ENCODE measurements around the gene BACH2. TPM values are rescaled to one million over a fixed set of nuclear protein-coding genes. Genes with fewer than 3 reads are reported as not detected.

Gene BACH2
- total RNA-seq, 1 donor from 2014 or later: 6.4 TPM

DNA sequence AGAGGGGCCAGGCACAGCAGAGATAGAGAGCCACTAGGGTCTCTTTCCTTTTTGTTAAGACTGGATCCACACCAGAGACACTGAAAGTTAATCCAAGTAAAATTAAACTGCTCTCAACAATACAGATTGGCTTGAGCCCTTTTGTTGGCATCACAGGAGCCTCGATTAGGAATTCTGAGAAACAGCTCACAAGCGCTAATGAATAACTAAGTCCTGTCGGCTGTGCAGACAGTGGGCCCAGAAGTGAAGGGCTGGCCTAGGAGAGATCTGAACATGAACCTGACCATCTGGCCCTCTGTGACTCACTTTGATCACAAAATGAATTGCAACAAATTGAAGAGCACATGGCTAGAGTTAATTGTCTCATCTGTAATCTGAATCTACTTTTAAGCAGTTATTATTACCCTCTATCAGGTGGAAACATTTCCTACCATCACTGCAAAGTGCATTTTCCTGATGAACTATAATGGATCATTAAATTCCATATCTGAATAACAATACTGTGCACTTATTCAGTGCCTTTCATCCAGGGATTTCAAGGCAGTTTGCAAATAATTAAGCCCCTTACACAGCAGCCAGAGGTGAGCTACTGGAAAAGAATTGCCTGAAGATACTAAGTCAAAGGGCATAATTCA lies 3.2 kb downstream of the BACH2 start:
- no peak overlapping the region for H3K27ac ChIP-seq
- no peak for DNase-seq (ENCODE audit: extremely low spot score in 2 of 2)
- H3K4me1 ChIP-seq: peaks cover 17% of the 10 kb centered on the region
- intact Hi-C loops (cut with DNase I): loop anchor here (10.0 kb wide), 1 partner anchor 199 kb away; no protein-coding TSS in a partner anchor
- TF ChIP-seq, protein P1, sequence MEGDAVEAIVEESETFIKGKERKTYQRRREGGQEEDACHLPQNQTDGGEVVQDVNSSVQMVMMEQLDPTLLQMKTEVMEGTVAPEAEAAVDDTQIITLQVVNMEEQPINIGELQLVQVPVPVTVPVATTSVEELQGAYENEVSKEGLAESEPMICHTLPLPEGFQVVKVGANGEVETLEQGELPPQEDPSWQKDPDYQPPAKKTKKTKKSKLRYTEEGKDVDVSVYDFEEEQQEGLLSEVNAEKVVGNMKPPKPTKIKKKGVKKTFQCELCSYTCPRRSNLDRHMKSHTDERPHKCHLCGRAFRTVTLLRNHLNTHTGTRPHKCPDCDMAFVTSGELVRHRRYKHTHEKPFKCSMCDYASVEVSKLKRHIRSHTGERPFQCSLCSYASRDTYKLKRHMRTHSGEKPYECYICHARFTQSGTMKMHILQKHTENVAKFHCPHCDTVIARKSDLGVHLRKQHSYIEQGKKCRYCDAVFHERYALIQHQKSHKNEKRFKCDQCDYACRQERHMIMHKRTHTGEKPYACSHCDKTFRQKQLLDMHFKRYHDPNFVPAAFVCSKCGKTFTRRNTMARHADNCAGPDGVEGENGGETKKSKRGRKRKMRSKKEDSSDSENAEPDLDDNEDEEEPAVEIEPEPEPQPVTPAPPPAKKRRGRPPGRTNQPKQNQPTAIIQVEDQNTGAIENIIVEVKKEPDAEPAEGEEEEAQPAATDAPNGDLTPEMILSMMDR (IDR thresholded peaks at IDR 0.05): no peak
- no peak for TF ChIP-seq POLR2AphosphoS5 (IDR thresholded peaks at IDR 0.05; ENCODE audit: insufficient read depth in 1 of 2, low read depth in 1 of 2)
- TF ChIP-seq POLR2A (IDR thresholded peaks at IDR 0.05): no peak
- no peaks in the 10 kb centered on the region for H3K9me3 ChIP-seq
- H3K27me3 ChIP-seq: no peaks in the 10 kb centered on the region
- H3K36me3 ChIP-seq: no peaks in the 10 kb centered on the region
- H3K4me3 ChIP-seq: no peak overlapping the region

DNA sequence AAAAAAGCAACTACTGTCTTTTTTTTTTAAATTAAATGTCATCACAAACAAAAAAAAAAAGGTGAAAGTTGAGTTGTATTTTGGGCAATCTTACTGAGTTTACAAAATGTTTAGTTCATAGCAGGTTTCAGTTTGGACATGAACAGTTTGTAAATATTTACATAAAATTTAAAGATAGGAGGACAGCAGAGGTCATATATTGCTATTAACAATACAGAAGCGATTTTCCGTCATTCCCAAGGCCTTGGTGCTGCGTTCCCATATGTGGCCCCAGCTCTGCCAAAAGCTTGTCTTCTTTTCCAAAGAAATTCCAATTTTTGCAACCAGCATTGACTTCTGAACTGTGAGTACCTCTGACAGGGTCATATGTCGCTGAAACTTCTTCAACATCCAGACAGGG lies 5.1 kb downstream of the BACH2 start:
- Histone ChIP-seq H3K36me3 (no peaks in the 10 kb centered on the region), H3K9me3 (no peaks in the 10 kb centered on the region), H3K27me3 (no peaks in the 10 kb centered on the region), H3K4me1 (peaks cover 11% of the 10 kb centered on the region), H3K4me3 (no peak overlapping the region), H3K27ac (no peak overlapping the region)
- intact Hi-C loops (cut with DNase I): loop anchor here (10.0 kb wide), 1 partner anchor 197 kb away; no protein-coding TSS in a partner anchor
- TF ChIP-seq POLR2A (IDR thresholded peaks at IDR 0.05) (no peak), POLR2AphosphoS5 (IDR thresholded peaks at IDR 0.05; ENCODE audit: insufficient read depth in 1 of 2, low read depth in 1 of 2) (no peak)
- TF ChIP-seq, protein P1 (IDR thresholded peaks at IDR 0.05): no peak
- DNase-seq (ENCODE audit: extremely low spot score in 2 of 2): no peak

DNA sequence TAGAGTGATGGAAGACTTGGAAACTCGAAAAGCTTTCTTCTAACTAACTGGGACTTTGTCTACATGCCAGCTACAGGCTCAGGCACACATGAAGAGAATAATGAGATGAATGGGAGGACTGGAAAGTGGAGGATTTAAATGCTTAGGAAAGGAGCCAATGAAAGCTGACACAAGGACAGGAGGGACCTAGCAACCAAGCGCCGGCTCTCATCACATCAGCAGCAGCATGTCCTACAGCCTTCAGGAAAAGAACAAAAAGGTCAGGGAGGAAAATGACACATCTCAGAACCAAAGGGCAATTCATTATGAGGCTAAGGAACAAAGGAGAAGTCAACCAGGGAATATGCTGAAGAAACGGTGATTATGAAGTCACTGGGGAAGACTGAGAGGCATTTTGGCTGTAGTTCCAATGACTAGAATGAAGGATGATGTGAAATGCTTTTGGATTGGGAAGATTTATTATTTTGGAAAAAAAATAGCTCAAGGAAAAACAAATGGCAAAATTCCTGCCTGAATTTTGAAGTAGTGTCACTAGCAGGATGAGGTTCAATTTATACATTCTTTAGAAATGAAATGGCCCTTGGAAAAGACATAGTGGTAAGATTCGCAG lies 5.7 kb downstream of the BACH2 start:
- Histone ChIP-seq H3K27me3 (no peaks in the 10 kb centered on the region), H3K36me3 (no peaks in the 10 kb centered on the region), H3K4me1 (peaks cover 15% of the 10 kb centered on the region), H3K27ac (no peak overlapping the region), H3K9me3 (no peaks in the 10 kb centered on the region), H3K4me3 (no peak overlapping the region)
- intact Hi-C loops (cut with DNase I): loop anchor here (10.0 kb wide), 1 partner anchor 196 kb away; no protein-coding TSS in a partner anchor
- no peak for DNase-seq (ENCODE audit: extremely low spot score in 2 of 2)
- no peak for TF ChIP-seq POLR2AphosphoS5 (IDR thresholded peaks at IDR 0.05; ENCODE audit: insufficient read depth in 1 of 2, low read depth in 1 of 2)
- no peak for TF ChIP-seq POLR2A (IDR thresholded peaks at IDR 0.05)
- TF ChIP-seq, protein P1 (IDR thresholded peaks at IDR 0.05): no peak

DNA sequence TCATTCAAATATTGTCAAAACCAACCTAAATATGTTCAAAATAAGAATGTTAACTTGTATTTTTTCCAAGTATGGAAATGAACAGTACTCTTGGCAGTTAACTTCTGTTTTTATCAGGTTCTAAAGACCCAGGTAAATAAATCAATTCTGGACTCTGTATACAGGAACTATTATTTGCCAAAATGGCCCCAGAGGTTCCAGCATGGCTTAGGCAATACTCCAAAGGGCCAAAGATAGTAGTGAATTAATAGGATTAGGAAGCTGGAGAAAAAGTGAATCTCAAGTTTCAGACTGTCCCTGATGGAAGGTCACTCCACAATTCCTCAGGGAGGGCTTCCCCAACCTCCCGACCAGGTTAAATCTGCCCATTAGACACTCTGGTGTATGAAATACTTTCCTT lies 6.7 kb downstream of the BACH2 start:
- H3K36me3 ChIP-seq: no peaks in the 10 kb centered on the region
- no peaks in the 10 kb centered on the region for H3K27me3 ChIP-seq
- no peak overlapping the region for H3K27ac ChIP-seq
- H3K4me3 ChIP-seq: no peak overlapping the region
- H3K4me1 ChIP-seq: peaks cover 22% of the 10 kb centered on the region
- intact Hi-C loops (cut with DNase I): loop anchor here (10.0 kb wide), 1 partner anchor 195 kb away; no protein-coding TSS in a partner anchor
- no peak for DNase-seq (ENCODE audit: extremely low spot score in 2 of 2)
- H3K9me3 ChIP-seq: no peaks in the 10 kb centered on the region
- no peak for TF ChIP-seq POLR2A (IDR thresholded peaks at IDR 0.05)
- no peak for TF ChIP-seq POLR2AphosphoS5 (IDR thresholded peaks at IDR 0.05; ENCODE audit: insufficient read depth in 1 of 2, low read depth in 1 of 2)
- TF ChIP-seq, protein P1 (IDR thresholded peaks at IDR 0.05): no peak

DNA sequence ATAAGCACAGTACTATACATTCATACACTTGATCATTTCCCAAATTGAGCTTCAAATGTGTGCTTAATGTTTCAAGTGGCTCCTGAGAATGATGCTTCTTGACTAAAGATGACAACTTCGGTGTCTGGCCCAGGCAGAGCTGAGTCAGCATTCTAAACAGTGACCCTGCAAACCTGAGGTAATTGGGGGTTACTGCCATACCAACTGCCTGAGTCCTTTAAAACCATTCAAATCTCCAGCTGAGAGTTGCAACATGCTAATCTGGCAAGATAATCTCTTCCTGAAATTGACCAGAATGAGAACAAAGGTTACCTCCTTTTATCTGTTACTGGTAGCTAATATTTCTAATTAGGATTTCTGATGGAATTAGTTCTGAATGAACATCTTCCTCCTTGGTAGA lies 8.2 kb downstream of the BACH2 start:
- TF ChIP-seq, protein P1 (IDR thresholded peaks at IDR 0.05): no peak
- TF ChIP-seq POLR2A (IDR thresholded peaks at IDR 0.05): no peak
- TF ChIP-seq POLR2AphosphoS5 (IDR thresholded peaks at IDR 0.05; ENCODE audit: insufficient read depth in 1 of 2, low read depth in 1 of 2): no peak
- peaks cover 17% of the 10 kb centered on the region for H3K4me1 ChIP-seq
- no peaks in the 10 kb centered on the region for H3K27me3 ChIP-seq
- intact Hi-C loops (cut with DNase I): no loop called here
- no peak for DNase-seq (ENCODE audit: extremely low spot score in 2 of 2)
- H3K27ac ChIP-seq: no peak overlapping the region
- H3K36me3 ChIP-seq: no peaks in the 10 kb centered on the region
- H3K9me3 ChIP-seq: no peaks in the 10 kb centered on the region
- H3K4me3 ChIP-seq: no peak overlapping the region
